K562 (cell line): ENCODE results near the gene CNNM2.

Experiments
- HNRNPUL1 ChIP-seq: fragments of 200-400 bp; formaldehyde crosslinking; IDR thresholded peaks from 2 replicates; pipeline ENCODE4 v1.6.1; 2017; ENCODE audit warnings: low read length
- TF ChIP-seq, protein P1 (sequence below): sonication (generic); formaldehyde crosslinking; IDR thresholded peaks from 2 replicates; pipeline ENCODE4 v1.8.0; 2022; ENCODE audit warnings: mild to moderate bottlenecking, low read depth, missing genetic modification reagents

DNA sequence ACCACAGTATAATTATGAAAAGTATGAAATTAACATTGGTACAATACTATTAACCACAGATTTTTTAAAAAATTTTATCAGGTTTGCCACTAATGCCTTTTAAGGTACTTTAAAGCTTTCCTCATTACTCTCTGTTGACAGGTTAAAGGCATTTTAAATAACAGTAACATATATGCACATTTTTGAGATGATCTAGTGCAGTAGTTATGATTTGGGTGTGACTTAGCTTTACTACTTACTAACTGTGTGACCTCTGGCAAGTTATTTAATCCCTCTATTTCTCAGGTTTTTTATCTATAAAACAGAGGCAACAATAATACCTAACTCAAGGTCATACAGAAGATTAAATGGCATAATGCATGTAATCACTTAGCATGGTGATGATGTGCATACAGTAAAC, 180.1 kb downstream of the CNNM2 start:
- TF ChIP-seq HNRNPUL1: no peak
- TF ChIP-seq, protein P1, sequence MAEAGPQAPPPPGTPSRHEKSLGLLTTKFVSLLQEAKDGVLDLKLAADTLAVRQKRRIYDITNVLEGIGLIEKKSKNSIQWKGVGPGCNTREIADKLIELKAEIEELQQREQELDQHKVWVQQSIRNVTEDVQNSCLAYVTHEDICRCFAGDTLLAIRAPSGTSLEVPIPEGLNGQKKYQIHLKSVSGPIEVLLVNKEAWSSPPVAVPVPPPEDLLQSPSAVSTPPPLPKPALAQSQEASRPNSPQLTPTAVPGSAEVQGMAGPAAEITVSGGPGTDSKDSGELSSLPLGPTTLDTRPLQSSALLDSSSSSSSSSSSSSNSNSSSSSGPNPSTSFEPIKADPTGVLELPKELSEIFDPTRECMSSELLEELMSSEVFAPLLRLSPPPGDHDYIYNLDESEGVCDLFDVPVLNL (CRISPR knock-in tag): no peak
